Renal pelvis (tissue), 4 donors: ENCODE results near the gene TTLL8. TPM values are rescaled to one million over a fixed set of nuclear protein-coding genes. Genes with fewer than 3 reads are reported as not detected.
"Not testable (repeated sequence)": the region's sequence is repeated elsewhere in the genome, so short reads cannot be mapped to it uniquely, and the experiment has no call there.

Experiments used
- DNase-seq: peaks from one replicate; pipeline ENCODE4 v3.0.0-alpha.2; 2013
- polyA plus RNA-seq, 3 donors: library from polyadenylated mRNA; unstranded; fragments of 120-200 nt; gene quantifications; one replicate each; pipeline ENCODE4 v1.2.1, GENCODE V29; 2013; ENCODE audit not compliant: insufficient read length in 3 of 3

TTLL8 gene
- polyA plus RNA-seq, 3 donors: not detected

GRCh38 chr22:49989826-49990225, 68.3 kb downstream of the TTLL8 start:
- not testable (repeated sequence) for DNase-seq

- DNase-seq: no peak
These were observed 71.8 kb downstream of the TTLL8 start for GRCh38 chr22:49986325-49986724.

GRCh38 chr22:49983148-49984042, 74.7 kb downstream of the TTLL8 start:
- DNase-seq: no peak

GRCh38 chr22:49981799-49982198, 76.3 kb downstream of the TTLL8 start:
- not testable (repeated sequence) for DNase-seq

- DNase-seq: no peak
These were observed 78.4 kb downstream of the TTLL8 start for GRCh38 chr22:49979587-49980264.

- DNase-seq: no peak
These were observed 80.5 kb downstream of the TTLL8 start for GRCh38 chr22:49977578-49977977.

GRCh38 chr22:49976439-49977175, 81.5 kb downstream of the TTLL8 start:
- DNase-seq: no peak

- DNase-seq: no peak
These were observed 82.3 kb downstream of the TTLL8 start for GRCh38 chr22:49975543-49976389.

GRCh38 chr22:49973018-49973961, 84.8 kb downstream of the TTLL8 start:
- no peak for DNase-seq

- no peak for DNase-seq
These were observed 85.7 kb downstream of the TTLL8 start for GRCh38 chr22:49972163-49973017.

- no peak for DNase-seq
These were observed 86.6 kb downstream of the TTLL8 start for GRCh38 chr22:49971232-49972162.

GRCh38 chr22:49970528-49971231, 87.4 kb downstream of the TTLL8 start:
- peak; percentile 90 for DNase-seq

GRCh38 chr22:49969751-49970527, 88.2 kb downstream of the TTLL8 start:
- no peak for DNase-seq

GRCh38 chr22:49968831-49969661, 89.1 kb downstream of the TTLL8 start:
- DNase-seq: no peak
